GM21360 (cell line): Measurements from ENCODE around the gene RABL6.

Source experiments
- ATAC-seq: cut with Tn5 transposase; IDR thresholded peaks from one replicate; pipeline ENCODE4 v1.9.1; 2021; ENCODE audit warnings: mild to moderate bottlenecking, moderate library complexity; ENCODE audit not compliant: unreplicated experiment

Gene RABL6

DNA sequence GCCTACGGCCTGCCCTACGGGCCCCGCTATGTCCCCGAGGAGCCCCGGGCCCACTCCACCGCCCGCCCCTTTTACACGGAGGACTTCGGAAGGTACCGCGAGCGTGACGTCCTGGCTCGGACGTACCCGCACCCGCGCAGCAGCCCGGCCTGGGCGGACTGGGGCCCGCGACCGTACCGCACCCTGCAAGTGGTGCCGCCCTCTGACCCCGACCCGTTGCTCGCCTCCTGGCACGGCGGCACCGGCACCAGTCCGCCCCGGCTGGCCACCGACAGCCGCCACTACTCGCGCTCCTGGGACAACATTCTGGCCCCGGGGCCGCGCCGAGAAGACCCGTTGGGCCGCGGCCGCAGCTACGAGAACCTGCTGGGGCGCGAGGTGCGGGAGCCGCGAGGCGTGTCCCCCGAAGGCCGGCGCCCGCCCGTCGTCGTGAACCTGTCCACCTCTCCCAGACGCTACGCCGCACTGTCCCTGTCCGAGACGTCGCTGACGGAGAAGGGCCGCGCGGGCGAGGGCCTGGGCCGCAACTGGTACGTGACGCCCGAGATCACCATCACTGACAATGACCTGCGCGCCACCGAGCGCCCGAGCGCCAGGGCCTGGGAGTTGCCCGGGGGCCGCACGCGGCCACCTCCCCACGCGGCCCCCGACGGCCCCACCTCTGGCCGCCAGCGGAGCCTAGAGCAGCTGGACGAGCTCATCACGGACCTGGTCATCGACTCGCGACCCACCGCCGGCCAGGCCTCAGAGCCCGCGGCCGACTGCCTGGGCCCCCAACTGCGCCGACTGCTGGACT lies 37.9 kb downstream of the RABL6 start:
- ATAC-seq: no peak

DNA sequence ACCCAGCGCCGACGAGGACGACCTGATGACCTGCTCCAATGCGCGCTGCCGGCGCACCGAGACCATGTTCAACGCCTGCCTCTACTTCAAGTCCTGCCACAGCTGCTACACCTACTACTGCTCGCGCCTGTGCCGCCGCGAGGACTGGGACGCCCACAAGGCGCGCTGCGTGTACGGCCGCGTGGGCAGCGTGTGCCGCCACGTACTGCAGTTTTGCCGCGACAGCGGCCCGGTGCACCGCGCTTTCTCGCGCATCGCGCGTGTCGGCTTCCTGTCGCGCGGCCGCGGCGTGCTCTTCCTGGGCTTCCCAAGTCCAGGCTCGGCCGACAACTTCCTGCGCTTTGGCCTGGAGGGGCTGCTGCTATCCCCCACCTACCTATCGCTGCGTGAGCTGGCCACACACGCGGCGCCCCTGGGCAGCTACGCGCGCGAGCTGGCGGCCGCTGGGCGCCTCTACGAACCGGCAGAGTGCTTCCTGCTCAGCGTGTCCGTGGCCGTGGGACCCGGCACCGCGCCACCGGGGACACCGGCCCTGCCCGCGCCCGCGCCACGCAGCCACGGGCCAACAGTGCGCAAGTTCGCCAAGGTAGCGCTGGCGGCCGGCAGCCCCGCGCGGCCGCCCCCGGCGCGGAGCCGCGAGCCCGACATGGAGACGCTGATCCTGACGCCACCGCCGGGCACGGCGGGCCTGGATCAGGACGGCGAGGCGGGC lies 38.8 kb downstream of the RABL6 start:
- no peak for ATAC-seq

DNA sequence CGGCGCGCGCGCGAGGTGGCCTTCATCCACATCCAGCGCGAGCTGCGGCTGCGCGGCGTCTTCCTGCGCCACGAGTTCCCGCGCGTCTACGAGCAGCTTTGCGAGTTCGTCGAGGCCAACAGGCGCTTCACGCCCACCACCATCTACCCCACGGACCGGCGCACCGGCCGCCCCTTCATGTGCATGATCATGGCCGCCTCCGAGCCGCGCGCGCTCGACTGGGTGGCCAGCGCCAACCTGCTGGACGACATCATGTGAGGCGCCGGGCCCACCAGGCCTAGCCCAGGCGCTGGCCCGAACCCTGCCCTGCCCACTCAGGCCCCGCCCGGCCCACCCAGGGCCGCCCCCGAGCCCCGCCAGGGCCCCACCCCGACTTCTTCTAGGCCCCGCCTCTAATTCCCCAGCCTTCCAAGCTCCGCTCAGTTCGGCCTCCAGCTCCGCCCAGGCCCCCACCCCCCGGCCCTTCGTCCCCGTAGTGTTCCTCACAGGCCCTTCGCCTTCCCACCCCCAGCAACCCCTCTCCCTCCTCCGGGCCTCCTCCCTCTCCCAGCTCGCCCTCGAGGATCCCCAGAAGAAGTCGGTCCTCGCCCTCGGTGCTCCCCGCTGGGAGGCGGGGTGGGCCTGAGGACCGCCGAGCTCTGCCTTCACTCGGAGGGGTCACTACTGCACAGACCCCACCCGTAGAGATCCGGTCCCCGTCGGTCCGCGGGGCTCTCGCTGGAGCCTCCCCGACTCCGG lies 39.5 kb downstream of the RABL6 start:
- ATAC-seq: no peak

DNA sequence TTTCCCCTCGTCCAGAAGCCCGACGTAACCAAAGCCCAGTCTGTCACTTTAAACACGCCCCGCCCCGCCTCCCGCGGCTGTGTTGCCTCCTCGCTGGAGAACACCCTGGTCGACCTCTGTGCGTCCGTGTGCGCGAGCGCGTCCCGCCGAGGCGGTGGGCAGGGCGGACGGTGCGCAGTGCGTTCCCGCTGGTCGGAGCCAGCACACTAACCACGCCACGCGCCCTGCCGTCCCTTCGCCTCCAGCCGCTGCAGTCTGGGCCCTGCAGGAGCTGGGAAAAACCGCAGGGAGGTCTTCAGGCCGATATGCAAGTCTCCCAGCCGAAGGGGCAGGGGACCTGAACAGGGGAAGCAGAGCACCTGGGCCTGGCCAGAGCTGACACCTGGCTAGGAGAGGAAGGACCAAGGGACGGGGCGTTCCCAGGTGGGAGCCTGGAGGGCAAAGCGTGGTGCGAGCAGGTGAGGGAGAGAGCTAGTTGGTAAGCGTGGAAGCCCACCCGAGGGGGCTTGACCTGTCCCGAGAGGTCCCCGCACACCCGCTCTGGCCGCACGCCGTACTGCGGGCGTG lies 40.2 kb downstream of the RABL6 start:
- ATAC-seq: no peak

DNA sequence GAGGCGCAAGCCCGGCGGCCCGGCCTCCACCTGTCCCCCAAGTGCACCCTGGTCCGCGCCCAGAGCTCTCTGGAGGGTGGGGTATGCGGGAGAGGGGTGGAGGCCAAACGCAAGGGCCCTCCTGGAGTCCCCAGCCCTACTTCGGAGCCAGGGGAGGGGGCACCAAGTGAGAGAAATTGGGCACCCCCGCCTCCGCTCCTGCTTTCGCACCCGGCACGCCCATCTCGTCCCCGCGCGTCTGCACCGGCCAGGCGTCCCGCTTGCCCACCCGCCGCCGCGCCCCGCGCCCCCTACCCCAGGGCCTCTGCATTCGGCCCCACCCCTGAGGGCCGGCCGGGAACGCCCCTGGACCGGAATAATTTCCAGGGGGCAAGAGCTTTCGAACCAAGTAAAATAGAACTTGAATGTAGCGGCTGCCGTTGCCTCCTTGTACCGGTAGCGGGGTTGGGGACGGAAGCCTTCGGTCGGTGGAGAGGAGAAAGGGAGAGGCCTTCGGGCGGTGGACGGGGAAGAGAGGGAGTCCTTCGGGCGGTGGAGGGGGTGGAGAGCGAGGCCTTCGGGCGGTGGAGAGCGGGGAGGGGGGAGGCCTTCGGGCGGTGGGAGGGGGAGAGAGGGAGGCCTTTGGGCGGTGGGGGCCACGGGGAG lies 40.8 kb downstream of the RABL6 start:
- no peak for ATAC-seq

DNA sequence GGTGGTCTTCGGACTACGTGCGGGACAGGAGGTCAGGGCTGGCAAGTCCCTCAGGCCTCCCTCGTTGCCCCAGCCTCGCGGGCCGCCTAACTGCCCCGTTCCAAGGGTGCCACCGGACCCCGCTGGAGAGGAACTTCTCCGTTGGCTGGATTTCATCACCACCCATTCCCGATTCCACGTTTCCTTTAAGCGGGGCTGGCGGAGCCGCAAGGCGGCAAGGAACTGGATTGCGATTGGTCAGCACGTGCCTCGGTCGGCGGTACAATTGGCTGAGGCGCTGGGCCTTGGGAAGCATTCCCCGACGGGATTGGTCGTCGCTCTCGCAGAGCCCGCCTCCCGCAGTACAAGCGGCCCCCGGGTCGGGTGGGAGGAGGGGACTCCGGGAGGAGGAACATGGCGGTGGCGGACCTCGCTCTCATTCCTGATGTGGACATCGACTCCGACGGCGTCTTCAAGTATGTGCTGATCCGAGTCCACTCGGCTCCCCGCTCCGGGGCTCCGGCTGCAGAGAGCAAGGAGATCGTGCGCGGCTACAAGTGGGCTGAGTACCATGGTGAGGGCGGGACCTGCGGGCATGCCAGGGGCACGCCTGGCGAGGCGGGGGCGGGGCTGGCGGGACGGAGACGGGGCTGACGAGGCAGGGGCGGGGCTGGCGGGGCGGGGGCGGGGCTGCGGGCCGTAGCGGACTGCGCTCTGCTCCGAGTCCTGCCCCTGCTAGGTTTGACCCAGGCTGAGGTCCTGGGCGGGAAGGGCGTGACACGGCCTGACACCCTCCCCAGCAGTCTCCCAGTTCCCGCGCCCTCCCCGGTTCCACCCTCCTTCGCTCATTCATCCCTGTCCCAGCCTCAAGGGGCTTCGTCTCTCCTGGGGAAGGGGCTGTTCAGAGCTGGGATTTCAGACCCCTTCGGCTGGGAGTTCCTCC lies 41.6 kb downstream of the RABL6 start, which contains the start of gene PHPT1:
Gene PHPT1, plus strand, starts transcription at position 372 of the 922 bp plus-strand sequence. Its CDS starts 22 bp downstream, at position 394.
- ATAC-seq: peak; percentile 74

DNA sequence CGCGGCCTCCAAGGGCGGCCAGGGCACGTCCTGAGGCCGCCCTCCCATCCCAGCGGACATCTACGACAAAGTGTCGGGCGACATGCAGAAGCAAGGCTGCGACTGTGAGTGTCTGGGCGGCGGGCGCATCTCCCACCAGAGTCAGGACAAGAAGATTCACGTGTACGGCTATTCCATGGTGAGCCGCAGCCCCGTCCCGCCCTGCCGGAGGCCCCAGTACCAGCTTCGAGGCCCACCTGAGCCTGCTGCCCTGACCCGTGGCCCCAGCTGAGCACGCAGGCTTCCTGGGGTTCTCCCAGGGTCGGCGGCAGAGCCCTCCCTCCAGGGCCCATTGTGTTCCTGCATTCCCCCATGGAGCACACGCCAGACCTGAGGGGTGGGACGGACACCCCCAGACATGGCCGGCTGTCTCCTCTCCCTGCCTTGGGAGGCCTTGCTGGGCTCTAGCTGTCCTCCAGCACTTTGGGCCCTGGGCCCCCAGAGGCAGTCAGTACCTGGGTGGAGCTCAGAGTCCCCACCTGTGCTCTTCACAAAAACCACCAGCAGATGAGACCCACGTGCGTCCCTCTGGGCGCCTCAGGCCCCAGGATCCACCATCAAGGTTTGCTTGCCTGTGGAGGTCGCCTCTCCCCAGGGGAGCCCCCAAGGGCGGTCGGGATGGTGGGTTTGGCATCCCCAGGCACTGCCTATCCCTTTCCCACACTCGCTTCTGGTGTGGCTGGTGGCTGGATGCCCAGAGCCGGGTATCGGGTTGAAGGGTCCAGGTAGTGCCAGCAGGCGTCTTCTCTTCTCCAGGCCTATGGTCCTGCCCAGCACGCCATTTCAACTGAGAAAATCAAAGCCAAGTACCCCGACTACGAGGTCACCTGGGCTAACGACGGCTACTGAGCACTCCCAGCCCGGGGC lies 42.5 kb downstream of the RABL6 start:
- no peak for ATAC-seq

DNA sequence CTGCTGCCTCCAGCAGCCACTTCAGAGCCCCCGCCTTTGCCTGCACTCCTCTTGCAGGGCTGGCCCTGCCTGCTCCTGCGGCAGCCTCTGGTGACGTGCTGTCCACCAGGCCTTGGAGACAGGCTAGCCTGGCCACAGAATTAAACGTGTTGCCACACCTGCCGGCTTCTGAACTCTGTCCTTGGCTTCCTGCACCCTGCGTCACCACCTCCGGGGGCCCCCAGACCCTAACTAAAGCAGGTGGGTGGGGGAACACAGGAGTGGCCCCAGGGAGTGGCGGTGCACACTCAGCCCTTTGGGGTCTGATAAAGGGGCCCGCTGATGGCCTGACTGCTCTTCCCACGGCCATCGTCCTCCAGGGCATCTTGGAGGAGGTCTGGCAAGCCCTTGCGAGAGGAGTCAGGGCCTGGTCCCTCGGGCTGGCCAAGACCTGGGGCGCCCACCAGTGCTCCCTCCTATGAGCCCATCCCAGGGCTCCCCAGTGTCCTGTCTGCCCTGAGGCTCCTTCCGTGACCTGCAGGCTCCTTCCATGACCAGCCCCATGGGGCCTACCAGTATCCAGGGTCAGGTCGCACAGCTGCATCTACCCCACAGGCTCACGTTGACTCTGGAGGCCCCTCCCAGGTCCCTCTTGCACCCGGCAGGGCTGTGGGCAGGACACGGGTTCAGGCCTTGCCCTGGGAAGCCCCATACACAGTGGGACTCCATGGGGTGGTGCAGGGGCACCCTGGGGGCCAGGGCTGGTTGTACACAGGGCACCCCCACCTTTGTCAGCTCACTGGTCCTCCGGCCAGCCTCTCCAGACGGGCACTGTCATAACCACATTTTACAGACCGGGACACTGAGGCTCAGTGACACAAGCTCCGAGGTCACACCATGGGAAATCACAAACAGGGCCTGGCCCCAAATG lies 43.4 kb downstream of the RABL6 start:
- ATAC-seq: no peak

DNA sequence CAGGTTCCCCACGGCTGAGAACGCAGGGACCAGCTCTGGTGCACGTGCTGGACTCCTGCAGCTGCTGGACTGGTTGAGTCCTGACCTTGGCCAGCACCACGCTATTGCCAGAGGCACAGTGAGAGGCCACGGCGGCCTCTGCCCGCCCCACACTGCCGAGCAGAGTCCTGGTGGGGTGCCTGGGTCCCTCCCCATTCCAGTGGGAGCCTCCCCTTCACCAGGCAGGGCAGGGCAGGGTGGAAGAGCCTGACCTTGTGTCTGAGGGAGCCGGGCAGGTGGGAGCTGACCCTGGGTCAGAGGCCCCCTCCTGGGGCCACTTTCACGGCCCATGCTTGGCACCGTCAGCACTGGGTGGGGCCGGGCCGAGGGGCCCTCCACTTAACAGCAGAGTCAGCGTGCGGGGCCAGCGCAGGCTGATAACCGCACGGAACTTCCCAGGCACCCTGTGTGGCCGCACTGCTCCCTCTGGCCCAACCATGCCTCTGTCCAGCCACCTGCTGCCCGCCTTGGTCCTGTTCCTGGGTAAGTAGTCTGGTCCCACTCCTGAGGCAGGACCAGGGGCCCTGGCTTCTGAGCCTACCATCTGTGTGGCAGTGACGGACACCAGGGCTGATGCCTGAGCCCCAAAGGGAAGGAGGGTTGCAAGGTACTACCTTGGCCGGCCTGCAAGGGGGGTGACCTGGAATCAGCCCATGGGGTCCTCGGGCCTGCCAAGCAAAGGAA lies 44.4 kb downstream of the RABL6 start, which contains the start of gene MAMDC4:
Gene MAMDC4, plus strand, starts transcription at position 406 of the 723 bp plus-strand sequence. Its CDS starts 71 bp downstream, at position 477.
- no peak for ATAC-seq

DNA sequence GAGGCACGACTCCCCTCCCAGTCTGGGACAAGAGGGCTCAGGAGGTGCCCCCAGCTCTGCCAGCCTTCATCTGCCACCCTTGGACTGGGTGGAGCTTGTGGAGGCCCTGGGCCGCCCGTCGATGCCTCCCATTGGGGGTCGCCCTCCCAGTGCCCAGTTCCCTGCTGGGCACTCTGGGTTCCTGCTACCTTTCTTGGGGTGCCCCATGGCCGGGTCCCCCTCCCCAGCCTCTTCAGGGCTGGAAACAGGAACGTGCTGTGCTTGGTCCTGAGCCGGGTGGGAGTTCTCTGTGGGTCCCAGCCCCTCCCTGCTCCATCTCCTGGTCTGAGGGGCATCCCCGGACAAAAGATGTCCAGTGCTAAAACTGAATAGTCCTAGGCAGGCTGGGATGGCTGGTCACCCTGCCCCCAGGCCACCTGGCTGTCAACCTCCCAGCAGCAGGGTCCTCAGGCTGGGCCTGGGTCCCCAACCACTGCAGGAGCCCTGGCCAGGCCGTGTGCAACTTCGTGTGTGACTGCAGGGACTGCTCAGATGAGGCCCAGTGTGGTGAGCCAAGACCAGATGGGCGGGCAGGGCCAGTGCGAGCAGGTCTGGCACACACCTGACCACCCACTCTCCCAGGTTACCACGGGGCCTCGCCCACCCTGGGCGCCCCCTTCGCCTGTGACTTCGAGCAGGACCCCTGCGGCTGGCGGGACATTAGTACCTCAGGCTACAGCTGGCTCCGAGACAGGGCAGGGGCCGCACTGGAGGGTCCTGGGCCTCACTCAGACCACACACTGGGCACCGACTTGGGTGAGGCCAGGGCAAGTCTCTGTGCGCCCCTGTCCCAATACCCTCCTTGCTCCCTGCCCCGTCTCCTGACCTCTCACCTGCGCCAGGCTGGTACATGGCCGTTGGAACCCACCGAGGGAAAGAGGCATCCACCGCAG lies 45.2 kb downstream of the RABL6 start:
- ATAC-seq: no peak

DNA sequence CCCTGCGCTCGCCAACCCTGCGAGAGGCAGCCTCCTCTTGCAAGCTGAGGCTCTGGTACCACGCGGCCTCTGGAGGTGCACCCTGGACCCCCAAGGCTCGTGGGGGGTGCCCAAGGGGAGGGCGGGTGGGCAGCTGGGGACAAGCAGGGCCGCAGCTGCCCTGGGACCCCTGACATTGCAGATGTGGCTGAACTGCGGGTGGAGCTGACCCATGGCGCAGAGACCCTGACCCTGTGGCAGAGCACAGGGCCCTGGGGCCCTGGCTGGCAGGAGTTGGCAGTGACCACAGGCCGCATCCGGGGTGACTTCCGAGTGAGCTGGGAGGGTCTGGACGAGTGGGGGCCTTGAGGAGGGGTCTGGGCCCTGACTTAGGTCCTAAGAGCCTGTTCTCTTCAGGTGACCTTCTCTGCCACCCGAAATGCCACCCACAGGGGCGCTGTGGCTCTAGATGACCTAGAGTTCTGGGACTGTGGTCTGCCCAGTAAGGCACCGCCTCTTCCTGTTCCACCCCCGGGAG lies 45.9 kb downstream of the RABL6 start:
- ATAC-seq: no peak

DNA sequence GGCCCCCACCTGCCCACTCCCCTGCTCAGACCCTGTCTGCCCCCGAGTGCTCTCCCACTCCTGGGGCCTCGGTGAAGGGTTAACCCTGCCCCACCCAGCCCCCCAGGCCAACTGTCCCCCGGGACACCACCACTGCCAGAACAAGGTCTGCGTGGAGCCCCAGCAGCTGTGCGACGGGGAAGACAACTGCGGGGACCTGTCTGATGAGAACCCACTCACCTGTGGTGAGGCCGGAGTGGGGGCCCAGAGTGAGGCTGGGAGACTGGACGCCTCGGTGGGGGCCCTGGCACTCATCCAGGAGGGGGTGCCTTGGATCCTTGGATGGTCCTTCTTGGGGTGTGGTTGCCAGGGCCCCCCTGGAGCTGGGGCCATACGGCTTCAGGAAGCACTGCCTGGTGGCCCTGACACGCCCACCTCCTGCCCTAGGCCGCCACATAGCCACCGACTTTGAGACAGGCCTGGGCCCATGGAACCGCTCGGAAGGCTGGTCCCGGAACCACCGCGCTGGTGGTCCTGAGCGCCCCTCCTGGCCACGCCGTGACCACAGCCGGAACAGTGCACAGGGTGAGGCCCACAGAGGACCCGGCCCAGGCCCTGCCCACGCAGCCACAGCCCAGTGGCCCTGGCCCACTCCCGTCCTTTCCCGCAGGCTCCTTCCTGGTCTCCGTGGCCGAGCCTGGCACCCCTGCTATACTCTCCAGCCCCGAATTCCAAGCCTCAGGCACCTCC lies 46.5 kb downstream of the RABL6 start:
- ATAC-seq: no peak

DNA sequence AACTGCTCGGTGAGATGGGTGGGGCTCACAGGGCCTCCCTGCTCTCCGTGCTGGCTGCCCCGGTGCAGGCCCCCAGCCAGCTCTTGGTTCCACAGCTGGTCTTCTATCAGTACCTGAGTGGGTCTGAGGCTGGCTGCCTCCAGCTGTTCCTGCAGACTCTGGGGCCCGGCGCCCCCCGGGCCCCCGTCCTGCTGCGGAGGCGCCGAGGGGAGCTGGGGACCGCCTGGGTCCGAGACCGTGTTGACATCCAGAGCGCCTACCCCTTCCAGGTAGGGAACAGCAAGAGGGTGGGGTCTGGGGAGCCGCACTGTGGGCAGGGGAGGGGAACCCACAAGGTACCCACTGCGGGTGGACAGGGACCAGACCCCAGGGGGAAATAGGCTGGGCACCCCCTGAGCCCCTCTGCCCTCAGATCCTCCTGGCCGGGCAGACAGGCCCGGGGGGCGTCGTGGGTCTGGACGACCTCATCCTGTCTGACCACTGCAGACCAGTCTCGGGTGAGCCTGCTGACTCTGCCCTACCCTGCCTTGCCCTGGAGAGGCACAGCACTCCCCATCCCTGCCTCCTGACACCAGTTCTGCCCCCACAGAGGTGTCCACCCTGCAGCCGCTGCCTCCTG lies 47.2 kb downstream of the RABL6 start:
- no peak for ATAC-seq

DNA sequence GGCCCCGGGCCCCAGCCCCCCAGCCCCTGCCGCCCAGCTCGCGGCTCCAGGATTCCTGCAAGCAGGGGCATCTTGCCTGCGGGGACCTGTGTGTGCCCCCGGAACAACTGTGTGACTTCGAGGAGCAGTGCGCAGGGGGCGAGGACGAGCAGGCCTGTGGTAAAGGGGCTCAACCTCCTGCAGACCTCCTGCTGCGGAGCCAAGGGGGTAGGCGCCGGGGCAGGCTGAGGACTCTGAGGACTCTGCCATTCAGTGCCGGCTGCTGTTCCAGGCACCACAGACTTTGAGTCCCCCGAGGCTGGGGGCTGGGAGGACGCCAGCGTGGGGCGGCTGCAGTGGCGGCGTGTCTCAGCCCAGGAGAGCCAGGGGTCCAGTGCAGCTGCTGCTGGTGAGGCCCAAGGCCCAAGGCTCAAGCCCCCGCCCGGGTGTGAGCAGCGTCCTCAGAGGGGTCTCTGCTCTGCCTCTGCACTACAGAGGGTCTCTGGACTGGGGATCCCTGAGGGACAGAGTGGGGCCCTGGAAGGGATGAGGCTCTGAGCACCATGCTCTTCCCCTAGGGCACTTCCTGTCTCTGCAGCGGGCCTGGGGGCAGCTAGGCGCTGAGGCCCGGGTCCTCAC lies 47.8 kb downstream of the RABL6 start:
- no peak for ATAC-seq
